B cell (primary cell): ENCODE measurements around the gene TMEM17. TPM values are rescaled to one million over a fixed set of nuclear protein-coding genes. Genes with fewer than 3 reads are reported as not detected.

Experiments used
- ATAC-seq: fragments of 200-7000 bp; cut with Tn5 transposase; one replicate; pipeline ENCODE4 v1.10.0; 2021; ENCODE audit warnings: low read depth, mild to moderate bottlenecking, moderate number of reproducible peaks, moderate library complexity
- CTCF ChIA-PET: fragments of 350-600 bp; sonication (Branson Sonifier 250); formaldehyde crosslinking; loops from one replicate; lab custom pipeline; 2021; ENCODE audit warnings: antibody characterized with exemption, inconsistent platforms; lab: Charles Lee
- POLR2A ChIA-PET: fragments of 350-600 bp; sonication (Branson Sonifier 250); formaldehyde crosslinking; loops from one replicate; lab custom pipeline; 2021; ENCODE audit warnings: antibody characterized with exemption; lab: Charles Lee
- DNase-seq: peaks from one replicate; pipeline ENCODE4 v3.0.0; 2013
- H2AFZ ChIP-seq: 2 replicates; pipeline ENCODE4 v1.6.1; 2012; ENCODE audit warnings: mild to moderate bottlenecking, low read depth, low read length; ENCODE audit not compliant: insufficient read depth, poor library complexity, severe bottlenecking
- H3K27ac ChIP-seq, 2 donors: 1 replicate in 1 of 2; 2 replicates in 1 of 2; pipeline ENCODE4 v1.5.1; 2012 to 2013; ENCODE audit warnings: low read length in 2 of 2, mild to moderate bottlenecking in 2 of 2, moderate library complexity in 1 of 2
- H3K27me3 ChIP-seq, 4 experiments: fragments of 200-600 bp in 1 of 4; sonication (generic) in 1 of 4; replicated peaks in 1 of 4; 1 replicate in 2 of 4; 2 replicates in 2 of 4; pipeline versions ENCODE4 v1.6.1 to v1.7.0; 2013 to 2016; ENCODE audit warnings: low read length in 3 of 4, mild to moderate bottlenecking in 2 of 4, mixed read lengths in 1 of 4, moderate library complexity in 1 of 4; ENCODE audit not compliant: insufficient read depth in 4 of 4, control insufficient read depth in 3 of 4; ENCODE audit errors: control extremely low read depth in 1 of 4
- H3K36me3 ChIP-seq, 2 experiments: replicated peaks in 1 of 2; 1 replicate in 1 of 2; 2 replicates in 1 of 2; pipeline versions ENCODE4 v1.6.1 to v1.7.1; 2013; ENCODE audit warnings: low read length in 1 of 2; ENCODE audit not compliant: insufficient read depth in 2 of 2, control insufficient read depth in 1 of 2; ENCODE audit errors: control extremely low read depth in 1 of 2, extremely low read depth in 1 of 2
- H3K4me1 ChIP-seq, 2 donors: fragments of 200-600 bp in 1 of 2; sonication (generic) in 1 of 2; 1 replicate in 1 of 2; 2 replicates in 1 of 2; pipeline versions ENCODE4 v1.5.1 to v1.6.1; 2013 to 2017; ENCODE audit warnings: low read length in 2 of 2; ENCODE audit not compliant: control insufficient read depth in 2 of 2, insufficient read depth in 2 of 2
- H3K4me2 ChIP-seq: replicated peaks from 2 replicates; pipeline ENCODE3; 2012; ENCODE audit warnings: mild to moderate bottlenecking, low read depth, low read length; ENCODE audit not compliant: poor library complexity, severe bottlenecking
- H3K4me3 ChIP-seq, 5 experiments: fragments of 200-600 bp in 1 of 5; sonication (generic) in 1 of 5; 1 replicate in 3 of 5; 2 replicates in 2 of 5; pipeline versions ENCODE4 v1.5.1 to v1.7.0; 2011 to 2016; ENCODE audit warnings: low read length in 4 of 5, mild to moderate bottlenecking in 4 of 5, low read depth in 2 of 5, control low read depth in 1 of 5, moderate library complexity in 1 of 5; ENCODE audit not compliant: insufficient read depth in 1 of 5; ENCODE audit errors: control extremely low read depth in 1 of 5, extremely low read depth in 1 of 5
- H3K79me2 ChIP-seq: fragments of 200-600 bp; sonication (generic); one replicate; pipeline ENCODE4 v1.6.0; 2016; ENCODE audit warnings: low read length; ENCODE audit not compliant: control insufficient read depth, insufficient read depth
- H3K9ac ChIP-seq: fragments of 200-600 bp; sonication (generic); 2 replicates; pipeline ENCODE4 v1.6.1; 2017; ENCODE audit warnings: mild to moderate bottlenecking, low read length, moderate library complexity
- H3K9me3 ChIP-seq, 3 donors: one replicate each; pipeline versions ENCODE4 v1.6.1 to v1.7.1; 2013; ENCODE audit warnings: low read length in 2 of 3; ENCODE audit not compliant: control insufficient read depth in 2 of 3, insufficient read depth in 1 of 3; ENCODE audit errors: control extremely low read depth in 1 of 3
- H4K20me1 ChIP-seq: 2 replicates; pipeline ENCODE4 v1.6.0; 2012; ENCODE audit warnings: mild to moderate bottlenecking, low read length; ENCODE audit not compliant: insufficient read depth, control insufficient read depth, poor library complexity, severe bottlenecking
- H3K27ac Mint-ChIP-seq: one replicate; pipeline ENCODE4 v1.8.0; 2021; ENCODE audit warnings: mixed read lengths
- H3K27me3 Mint-ChIP-seq: one replicate; pipeline ENCODE4 v1.8.0; 2021; ENCODE audit warnings: mixed read lengths
- H3K4me1 Mint-ChIP-seq: one replicate; pipeline ENCODE4 v1.8.0; 2021; ENCODE audit warnings: mixed read lengths
- H3K4me3 Mint-ChIP-seq: one replicate; pipeline ENCODE4 v1.8.0; 2021; ENCODE audit warnings: mixed read lengths
- H3K9me3 Mint-ChIP-seq: one replicate; pipeline ENCODE4 v1.8.0; 2022; ENCODE audit warnings: mixed read lengths; ENCODE audit not compliant: insufficient read depth
- CTCF ChIP-seq: fragments of 200-600 bp; IDR thresholded peaks from one replicate; pipeline ENCODE4 v1.8.0; 2022; ENCODE audit warnings: antibody characterized with exemption, mild to moderate bottlenecking
- EZH2 ChIP-seq: IDR thresholded peaks from 2 replicates; pipeline ENCODE4 v1.6.1; 2012; ENCODE audit warnings: borderline replicate concordance, low read depth, mild to moderate bottlenecking, moderate library complexity, low read length; ENCODE audit not compliant: insufficient read depth, poor library complexity, severe bottlenecking
- WGBS: methylation state at CpG from one replicate; pipeline ENCODE4 v1.1.5; 2013; ENCODE audit warnings: missing lambda C conversion rate; ENCODE audit not compliant: insufficient coverage; 5-methylcytosine and 5-hydroxymethylcytosine counted together
- intact Hi-C: fragments of 100-400 bp; cut with micrococcal nuclease; formaldehyde crosslinking; loops from one replicate; pipeline ENCODE4 v1.10.0; 2022
- polyA plus RNA-seq: library from polyadenylated mRNA; depleted of rRNA; stranded (reverse); fragments of >200 nt; gene quantifications from 2 replicates; pipeline ENCODE4 v1.2.3, GENCODE V29; 2012
- total RNA-seq, 2 donors: library from RNA; stranded (reverse); fragments of 120-200 nt in 1 of 2; gene quantifications; 1 replicate in 1 of 2; 2 replicates in 1 of 2; pipeline versions ENCODE4 v1.2.3 to v1.2.4, GENCODE V29; 2013 to 2022

TMEM17 gene
- total and polyA plus RNA-seq, 2 donors (not counting 1 experiment from before 2014, with no cell fraction given) = not detected

- TF ChIP-seq EZH2 (no peak), CTCF (no peak)
- Histone ChIP-seq H3K36me3 (no peaks in the 10 kb centered on the region), H3K27ac (no peak overlapping the region), H3K9ac (no peak overlapping the region), H3K27me3 (peaks cover 0 to 12% (median 5%) of the 10 kb centered on the region in 4 experiments), H3K4me1 (peaks cover 9% of the 10 kb centered on the region in 2 donors), H4K20me1 (no peaks in the 10 kb centered on the region), H2AFZ (no peak overlapping the region), H3K4me2 (no peak overlapping the region), H3K9me3 (no peaks in the 10 kb centered on the region), H3K4me3 (no peak overlapping the region), H3K79me2 (no peaks in the 10 kb centered on the region)
- ChIA-PET CTCF (interaction anchor here (1.2 to 14.5 kb wide), 2 partner anchors 11 to 313 kb away, joined by 3 to 314 read pairs; no protein-coding TSS in a partner anchor), POLR2A (no interaction called here)
- Mint-ChIP-seq H3K27ac (no peak overlapping the region), H3K27me3 (peaks cover 8% of the 10 kb centered on the region), H3K4me1 (peaks cover 5% of the 10 kb centered on the region), H3K4me3 (no peak overlapping the region), H3K9me3 (no peaks in the 10 kb centered on the region)
- DNase-seq (no peak), ATAC-seq (no peak)
- 66% methylated on average over 4 of the region's 5 CpGs for WGBS
- intact Hi-C loops = no loop called here
Observed at GRCh38 chr2:62460175-62460574, 45.8 kb downstream of the TMEM17 start.

GRCh38 chr2:62459672-62460071 lies 46.3 kb downstream of the TMEM17 start:
- peaks cover 8% of the 10 kb centered on the region for H3K27me3 Mint-ChIP-seq
- intact Hi-C loops = loop anchor here (5.0 kb wide), 1 partner anchor 1028 kb away; no protein-coding TSS in a partner anchor

More at GRCh38 chr2:62459672-62460071, 46.3 kb downstream of the TMEM17 start:
- Histone ChIP-seq H3K27me3 (peaks cover 0 to 12% (median 7%) of the 10 kb centered on the region in 4 experiments), H4K20me1 (no peaks in the 10 kb centered on the region), H2AFZ (no peak overlapping the region), H3K4me2 (no peak overlapping the region), H3K36me3 (no peaks in the 10 kb centered on the region), H3K79me2 (no peaks in the 10 kb centered on the region), H3K4me3 (no peak overlapping the region), H3K9me3 (no peaks in the 10 kb centered on the region), H3K9ac (no peak overlapping the region), H3K4me1 (peaks cover 9% of the 10 kb centered on the region in 2 donors), H3K27ac (no peak overlapping the region)
- ChIA-PET CTCF (interaction anchor here (1.2 to 14.5 kb wide), 2 partner anchors 11 to 314 kb away, joined by 3 to 314 read pairs; no protein-coding TSS in a partner anchor), POLR2A (no interaction called here)
- ATAC-seq (no peak), DNase-seq (no peak)
- Mint-ChIP-seq H3K4me3 (no peak overlapping the region), H3K9me3 (no peaks in the 10 kb centered on the region), H3K4me1 (peaks cover 5% of the 10 kb centered on the region), H3K27ac (no peak overlapping the region)
- no peak for TF ChIP-seq EZH2
- no peak for TF ChIP-seq CTCF
- WGBS = no CpG with 5 or more reads among the region's 2 CpGs
